Liver (tissue), 9 donors: ENCODE measurements around the gene IGF2BP2. TPM values are rescaled to one million over a fixed set of nuclear protein-coding genes. Genes with fewer than 3 reads are reported as not detected.
A peak's percentile ranks its signal among the peaks of the same experiment; 100 is the strongest.

ENCODE experiments used
- DNase-seq: peaks from one replicate; pipeline ENCODE4 v3.0.0-alpha.2; 2017; ENCODE audit warnings: low spot score
- H3K27ac ChIP-seq, 2 donors: one replicate each; pipeline ENCODE4 v1.7.0; 2013; ENCODE audit warnings: inconsistent platforms in 2 of 2, low read length in 2 of 2, control low read depth in 1 of 2, low read depth in 1 of 2, mild to moderate bottlenecking in 1 of 2
- H3K27me3 ChIP-seq, 4 donors: one replicate each; pipeline versions ENCODE4 v1.6.1 to v1.7.0; 2013; ENCODE audit warnings: low read length in 3 of 4, inconsistent platforms in 1 of 4, mild to moderate bottlenecking in 1 of 4, moderate library complexity in 1 of 4; ENCODE audit not compliant: control insufficient read depth in 4 of 4, insufficient read depth in 4 of 4
- H3K36me3 ChIP-seq, 4 donors: one replicate each; pipeline versions ENCODE4 v1.6.1 to v1.7.0; 2013; ENCODE audit warnings: low read length in 3 of 4, mild to moderate bottlenecking in 3 of 4, low read depth in 1 of 4, moderate library complexity in 1 of 4; ENCODE audit not compliant: control insufficient read depth in 4 of 4, insufficient read depth in 3 of 4
- H3K4me1 ChIP-seq, 4 donors: one replicate each; pipeline versions ENCODE4 v1.6.1 to v1.7.0; 2013; ENCODE audit warnings: low read length in 3 of 4, mild to moderate bottlenecking in 3 of 4, moderate library complexity in 1 of 4; ENCODE audit not compliant: control insufficient read depth in 4 of 4, insufficient read depth in 4 of 4
- H3K4me3 ChIP-seq, 3 donors: one replicate each; pipeline versions ENCODE4 v1.6.1 to v1.7.0; 2013; ENCODE audit warnings: low read length in 3 of 3, control low read depth in 1 of 3, low read depth in 1 of 3, mild to moderate bottlenecking in 1 of 3
- H3K9ac ChIP-seq, 2 donors: one replicate each; pipeline ENCODE4 v1.7.0; 2013; ENCODE audit warnings: low read length in 2 of 2, mild to moderate bottlenecking in 2 of 2, moderate library complexity in 2 of 2, control low read depth in 1 of 2, low read depth in 1 of 2
- H3K9me3 ChIP-seq, 4 donors: one replicate each; pipeline versions ENCODE4 v1.6.1 to v1.7.0; 2013; ENCODE audit warnings: low read length in 3 of 4; ENCODE audit not compliant: control insufficient read depth in 4 of 4
- CTCF ChIP-seq: fragments of 150-350 bp; IDR thresholded peaks from 2 replicates; pipeline ENCODE4 v1.5.1; 2017; ENCODE audit warnings: improper control_type of control experiment, low read depth, low read length; ENCODE audit not compliant: missing input control
- EGR1 ChIP-seq, 2 donors: IDR thresholded peaks; 2 replicates each; pipeline ENCODE4 v1.6.1; 2016 to 2018; ENCODE audit warnings: antibody characterized with exemption in 2 of 2, low read depth in 2 of 2
- FOXA1 ChIP-seq: IDR thresholded peaks from 2 replicates; pipeline ENCODE4 v1.6.1; 2016; ENCODE audit warnings: antibody characterized with exemption
- FOXA2 ChIP-seq: IDR thresholded peaks from 2 replicates; pipeline ENCODE4 v1.6.1; 2016; ENCODE audit warnings: antibody characterized with exemption
- GABPA ChIP-seq, 2 donors: IDR thresholded peaks in 1 of 2; conservative IDR thresholded peaks in 1 of 2; 2 replicates each; pipeline ENCODE4 v1.6.1; 2016; ENCODE audit warnings: antibody characterized with exemption in 2 of 2, mild to moderate bottlenecking in 1 of 2, moderate library complexity in 1 of 2
- HNF4A ChIP-seq, 2 donors: conservative IDR thresholded peaks; 2 replicates each; pipeline ENCODE4 v1.6.1; 2016; ENCODE audit warnings: antibody characterized with exemption in 2 of 2, mild to moderate bottlenecking in 2 of 2
- HNF4G ChIP-seq: IDR thresholded peaks from 2 replicates; pipeline ENCODE4 v1.6.1; 2016; ENCODE audit warnings: antibody characterized with exemption
- JUND ChIP-seq, 2 donors: IDR thresholded peaks; 2 replicates each; pipeline ENCODE4 v1.6.1; 2016; ENCODE audit warnings: antibody characterized with exemption in 2 of 2
- MAX ChIP-seq: IDR thresholded peaks from 2 replicates; pipeline ENCODE4 v1.6.1; 2016; ENCODE audit warnings: antibody characterized with exemption
- NR2F2 ChIP-seq: IDR thresholded peaks from 2 replicates; pipeline ENCODE4 v1.6.1; 2016; ENCODE audit warnings: antibody characterized with exemption
- RAD21 ChIP-seq, 2 donors: IDR thresholded peaks; 2 replicates each; pipeline ENCODE4 v1.6.1; 2016; ENCODE audit warnings: antibody characterized with exemption in 2 of 2, mild to moderate bottlenecking in 2 of 2
- RXRA ChIP-seq, 2 donors: IDR thresholded peaks; 2 replicates each; pipeline ENCODE4 v1.6.1; 2017 to 2018; ENCODE audit warnings: antibody characterized with exemption in 2 of 2, mild to moderate bottlenecking in 1 of 2
- SP1 ChIP-seq: IDR thresholded peaks from 2 replicates; pipeline ENCODE4 v1.6.1; 2018; ENCODE audit warnings: antibody characterized with exemption, mild to moderate bottlenecking
- TAF1 ChIP-seq: conservative IDR thresholded peaks from 2 replicates; pipeline ENCODE4 v1.6.1; 2016; ENCODE audit warnings: antibody characterized with exemption, mild to moderate bottlenecking
- YY1 ChIP-seq: IDR thresholded peaks from 2 replicates; pipeline ENCODE4 v1.6.1; 2016; ENCODE audit warnings: antibody characterized with exemption, mild to moderate bottlenecking
- ZBTB33 ChIP-seq: IDR thresholded peaks from 2 replicates; pipeline ENCODE4 v1.6.1; 2016; ENCODE audit warnings: antibody characterized with exemption
- WGBS: extraction: QIAGEN DNeasy Blood & Tissue Kit; methylation state at CpG from one replicate; pipeline ENCODE4 v1.1.7; 2013; 5-methylcytosine and 5-hydroxymethylcytosine counted together
- polyA plus RNA-seq, 2 donors: library from polyadenylated mRNA; stranded (reverse) in 1 of 2; unstranded in 1 of 2; fragments of 200-250 nt in 1 of 2; fragments of >200 nt in 1 of 2; fragmentation: Nextera tagmentation in 1 of 2; extraction: Ambion mirVana in 1 of 2; gene quantifications; one replicate each; pipeline versions ENCODE4 v1.2.1 to v1.2.3, GENCODE V29; 2013 to 2015
- total RNA-seq, 2 donors: library from RNA; depleted of rRNA; stranded (reverse); fragments of >200 nt; gene quantifications; one replicate each; pipeline ENCODE4 v1.2.3, GENCODE V29; 2014
- TF ChIP-seq, protein P1 (sequence below): IDR thresholded peaks from 2 replicates; pipeline ENCODE4 v1.6.1; 2016; ENCODE audit warnings: antibody characterized with exemption
- TF ChIP-seq, protein P2 (sequence below): IDR thresholded peaks from 2 replicates; pipeline ENCODE4 v1.6.1; 2016; ENCODE audit warnings: antibody characterized with exemption, mild to moderate bottlenecking
- donor health status: healthy.
- donor health status: healthy.
- donor health status: healthy.
- donor health status: healthy.
- donor health status: healthy.

The IGF2BP2 gene
- total and polyA plus RNA-seq, 4 donors, result 0.67 to 35.0 (median 1.7) TPM

GRCh38 chr3:185796431-185797107, 28.3 kb downstream of the IGF2BP2 start:
- H3K4me3 ChIP-seq, result no peak overlapping the region
- 43% methylated on average over 7 of the region's 7 CpGs for WGBS
- H3K4me1 ChIP-seq, result peaks cover 0 to 2% (median 0%) of the 10 kb centered on the region in 4 donors
- no peak for DNase-seq
- no peaks in the 10 kb centered on the region for H3K36me3 ChIP-seq
- H3K27me3 ChIP-seq, result no peaks in the 10 kb centered on the region
- TF ChIP-seq MAX (no peak), FOXA2 (peak; percentile 92), NR2F2 (no peak), FOXA1 (peak; percentile 86), HNF4G (no peak), EGR1 (IDR thresholded peaks at IDR 0.05; ENCODE audit: low read depth in 2 of 2) (no peak), JUND (IDR thresholded peaks at IDR 0.05) (peak; percentile 83 to 95), HNF4A (conservative IDR thresholded peaks at IDR 0.05) (no peak), SP1 (no peak), TAF1 (no peak), GABPA (IDR thresholded peaks at IDR 0.05 in 1 of 2, conservative IDR thresholded peaks at IDR 0.05 in 1 of 2) (no peak), YY1 (no peak), RAD21 (IDR thresholded peaks at IDR 0.05) (no peak), RXRA (IDR thresholded peaks at IDR 0.05) (peak in 1 of 2 donors; percentile 27), ZBTB33 (peak; percentile 20), CTCF (no peak)
- TF ChIP-seq, protein P1, sequence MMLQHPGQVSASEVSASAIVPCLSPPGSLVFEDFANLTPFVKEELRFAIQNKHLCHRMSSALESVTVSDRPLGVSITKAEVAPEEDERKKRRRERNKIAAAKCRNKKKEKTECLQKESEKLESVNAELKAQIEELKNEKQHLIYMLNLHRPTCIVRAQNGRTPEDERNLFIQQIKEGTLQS, result no peak
- TF ChIP-seq, protein P2, sequence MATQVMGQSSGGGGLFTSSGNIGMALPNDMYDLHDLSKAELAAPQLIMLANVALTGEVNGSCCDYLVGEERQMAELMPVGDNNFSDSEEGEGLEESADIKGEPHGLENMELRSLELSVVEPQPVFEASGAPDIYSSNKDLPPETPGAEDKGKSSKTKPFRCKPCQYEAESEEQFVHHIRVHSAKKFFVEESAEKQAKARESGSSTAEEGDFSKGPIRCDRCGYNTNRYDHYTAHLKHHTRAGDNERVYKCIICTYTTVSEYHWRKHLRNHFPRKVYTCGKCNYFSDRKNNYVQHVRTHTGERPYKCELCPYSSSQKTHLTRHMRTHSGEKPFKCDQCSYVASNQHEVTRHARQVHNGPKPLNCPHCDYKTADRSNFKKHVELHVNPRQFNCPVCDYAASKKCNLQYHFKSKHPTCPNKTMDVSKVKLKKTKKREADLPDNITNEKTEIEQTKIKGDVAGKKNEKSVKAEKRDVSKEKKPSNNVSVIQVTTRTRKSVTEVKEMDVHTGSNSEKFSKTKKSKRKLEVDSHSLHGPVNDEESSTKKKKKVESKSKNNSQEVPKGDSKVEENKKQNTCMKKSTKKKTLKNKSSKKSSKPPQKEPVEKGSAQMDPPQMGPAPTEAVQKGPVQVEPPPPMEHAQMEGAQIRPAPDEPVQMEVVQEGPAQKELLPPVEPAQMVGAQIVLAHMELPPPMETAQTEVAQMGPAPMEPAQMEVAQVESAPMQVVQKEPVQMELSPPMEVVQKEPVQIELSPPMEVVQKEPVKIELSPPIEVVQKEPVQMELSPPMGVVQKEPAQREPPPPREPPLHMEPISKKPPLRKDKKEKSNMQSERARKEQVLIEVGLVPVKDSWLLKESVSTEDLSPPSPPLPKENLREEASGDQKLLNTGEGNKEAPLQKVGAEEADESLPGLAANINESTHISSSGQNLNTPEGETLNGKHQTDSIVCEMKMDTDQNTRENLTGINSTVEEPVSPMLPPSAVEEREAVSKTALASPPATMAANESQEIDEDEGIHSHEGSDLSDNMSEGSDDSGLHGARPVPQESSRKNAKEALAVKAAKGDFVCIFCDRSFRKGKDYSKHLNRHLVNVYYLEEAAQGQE, result no peak
- H3K9ac ChIP-seq, result no peak overlapping the region
- no peaks in the 10 kb centered on the region for H3K9me3 ChIP-seq
- no peak overlapping the region for H3K27ac ChIP-seq
